Tibial nerve (tissue), 4 donors: Measurements from ENCODE around the gene SLC6A6.

Experiments used
- CTCF ChIP-seq, 5 experiments: fragments of 200-600 bp in 3 of 5; fragments of 450-650 bp in 2 of 5; sonication (generic) in 3 of 5; IDR thresholded peaks; one replicate each; pipeline ENCODE4 v1.5.1; 2016 to 2019; ENCODE audit warnings: antibody characterized with exemption in 5 of 5, mild to moderate bottlenecking in 3 of 5, moderate library complexity in 2 of 5
- EP300 ChIP-seq, 2 donors: sonication (generic); formaldehyde crosslinking; IDR thresholded peaks; one replicate each; pipeline ENCODE4 v1.6.1; 2017; ENCODE audit warnings: antibody characterized with exemption in 2 of 2, mild to moderate bottlenecking in 1 of 2
- POLR2A ChIP-seq, 2 donors: fragments of 450-650 bp; IDR thresholded peaks; one replicate each; pipeline ENCODE4 v1.6.1; 2017; ENCODE audit warnings: antibody characterized with exemption in 2 of 2, mild to moderate bottlenecking in 2 of 2, moderate library complexity in 2 of 2

- TF ChIP-seq CTCF (IDR thresholded peaks at IDR 0.05): no peak
- TF ChIP-seq POLR2A (IDR thresholded peaks at IDR 0.05): no peak
- no peak for TF ChIP-seq EP300 (IDR thresholded peaks at IDR 0.05)
Observed at GRCh38 chr3:14486460-14486859, 84.1 kb downstream of the SLC6A6 start.
